Stimulated activated CD8-positive, alpha-beta memory T cell treated with anti-CD3 and anti-CD28 coated beads, Interleukin-4, amount 100 ng/mL, for 24 hours (primary cell): ENCODE results near the gene CUL4A.
A peak's percentile ranks its signal among the peaks of the same experiment; 100 is the strongest.
"Not testable (repeated sequence)": the region's sequence is repeated elsewhere in the genome, so short reads cannot be mapped to it uniquely, and the experiment has no call there.

Experiments
- DNase-seq: peaks from one replicate; pipeline ENCODE4 v3.0.0-alpha.2; 2020; ENCODE audit warnings: low read depth

Gene CUL4A

GRCh38 chr13:113209336-113209758 is at the start of gene CUL4A:
Gene CUL4A (plus strand): TSS chr13:113209613. CDS start chr13:113209628, 15 bp downstream.
- DNase-seq: peak; percentile 56

- no peak for DNase-seq
These were observed 49.7 kb upstream of the CUL4A start for GRCh38 chr13:113159701-113160100.

- no peak for DNase-seq
These were observed 48.4 kb upstream of the CUL4A start for GRCh38 chr13:113160983-113161382.

- DNase-seq: no peak
These were observed 48.0 kb upstream of the CUL4A start for GRCh38 chr13:113161433-113161832.

- DNase-seq: not testable (repeated sequence)
These were observed 47.4 kb upstream of the CUL4A start for GRCh38 chr13:113161975-113162374.

- DNase-seq: no peak
These were observed 46.4 kb upstream of the CUL4A start for GRCh38 chr13:113162783-113163685.

GRCh38 chr13:113164492-113164891 is 44.9 kb upstream of the CUL4A start:
- no peak for DNase-seq

- DNase-seq: no peak
These were observed 43.1 kb upstream of the CUL4A start for GRCh38 chr13:113166266-113166665.

GRCh38 chr13:113166681-113167080 is 42.7 kb upstream of the CUL4A start:
- DNase-seq: no peak

GRCh38 chr13:113167155-113167554 is 42.3 kb upstream of the CUL4A start:
- DNase-seq: no peak

- DNase-seq: no peak
These were observed 41.8 kb upstream of the CUL4A start for GRCh38 chr13:113167575-113167974.

- no peak for DNase-seq
These were observed 41.2 kb upstream of the CUL4A start for GRCh38 chr13:113168211-113168610.

GRCh38 chr13:113169277-113170272 is 39.8 kb upstream of the CUL4A start:
- DNase-seq: no peak

- no peak for DNase-seq
These were observed 38.9 kb upstream of the CUL4A start for GRCh38 chr13:113170511-113170910.

- no peak for DNase-seq
These were observed 37.9 kb upstream of the CUL4A start for GRCh38 chr13:113171250-113172125.

- DNase-seq: no peak
These were observed 36.9 kb upstream of the CUL4A start for GRCh38 chr13:113172419-113172926.

GRCh38 chr13:113176280-113176679 is 33.1 kb upstream of the CUL4A start:
- DNase-seq: peak; percentile 38

- no peak for DNase-seq
These were observed 32.6 kb upstream of the CUL4A start for GRCh38 chr13:113176822-113177221.

GRCh38 chr13:113178070-113178895 is 31.1 kb upstream of the CUL4A start:
- DNase-seq: no peak

GRCh38 chr13:113178896-113179167 is 30.6 kb upstream of the CUL4A start:
- DNase-seq: no peak
